Measurements from ENCODE around the gene NCBP2L. TPM values are rescaled to one million over a fixed set of nuclear protein-coding genes. Genes with fewer than 3 reads are reported as not detected.

Gene NCBP2L
- total RNA-seq, 1 donor from 2014 or later: not detected

GRCh38 chrX:107763647-107764046, 13.9 kb upstream of the NCBP2L start:
- no peak overlapping the region for H3K4me3 Mint-ChIP-seq
- peaks cover 3% of the 10 kb centered on the region for H3K27me3 Mint-ChIP-seq
- H3K4me1 Mint-ChIP-seq (ENCODE audit: unreplicated experiment): no peaks in the 10 kb centered on the region
- no peaks in the 10 kb centered on the region for H3K9me3 Mint-ChIP-seq
- DNase-seq (ENCODE audit: extremely low spot score, unreplicated experiment): no peak
- no peaks in the 10 kb centered on the region for H3K36me3 Mint-ChIP-seq
- TF ChIP-seq CTCF (conservative IDR thresholded peaks at IDR 0.05): no peak
- H3K27ac Mint-ChIP-seq: no peak overlapping the region

GRCh38 chrX:107764845-107765608, 12.5 kb upstream of the NCBP2L start:
- DNase-seq (ENCODE audit: extremely low spot score, unreplicated experiment): no peak
- H3K9me3 Mint-ChIP-seq: no peaks in the 10 kb centered on the region
- H3K4me3 Mint-ChIP-seq: no peak overlapping the region
- H3K27ac Mint-ChIP-seq: no peak overlapping the region
- peaks cover 5% of the 10 kb centered on the region for H3K27me3 Mint-ChIP-seq
- no peak for TF ChIP-seq CTCF (conservative IDR thresholded peaks at IDR 0.05)
- no peaks in the 10 kb centered on the region for H3K4me1 Mint-ChIP-seq (ENCODE audit: unreplicated experiment)
- H3K36me3 Mint-ChIP-seq: no peaks in the 10 kb centered on the region

GRCh38 chrX:107766470-107767150, 10.9 kb upstream of the NCBP2L start:
- no peak overlapping the region for H3K4me3 Mint-ChIP-seq
- no peak overlapping the region for H3K27ac Mint-ChIP-seq
- H3K4me1 Mint-ChIP-seq (ENCODE audit: unreplicated experiment): no peaks in the 10 kb centered on the region
- H3K27me3 Mint-ChIP-seq: peaks cover 16% of the 10 kb centered on the region
- no peaks in the 10 kb centered on the region for H3K36me3 Mint-ChIP-seq
- no peak for DNase-seq (ENCODE audit: extremely low spot score, unreplicated experiment)
- H3K9me3 Mint-ChIP-seq: no peaks in the 10 kb centered on the region
- TF ChIP-seq CTCF (conservative IDR thresholded peaks at IDR 0.05): no peak

- H3K4me3 Mint-ChIP-seq: no peak overlapping the region
- H3K36me3 Mint-ChIP-seq: no peaks in the 10 kb centered on the region
- peaks cover 27% of the 10 kb centered on the region for H3K27me3 Mint-ChIP-seq
- H3K4me1 Mint-ChIP-seq (ENCODE audit: unreplicated experiment): no peaks in the 10 kb centered on the region
- H3K27ac Mint-ChIP-seq: no peak overlapping the region
- no peaks in the 10 kb centered on the region for H3K9me3 Mint-ChIP-seq
- no peak for DNase-seq (ENCODE audit: extremely low spot score, unreplicated experiment)
- no peak for TF ChIP-seq CTCF (conservative IDR thresholded peaks at IDR 0.05)
These were observed 9.5 kb upstream of the NCBP2L start for GRCh38 chrX:107768051-107768450.

- no peak for TF ChIP-seq CTCF (conservative IDR thresholded peaks at IDR 0.05)
- Mint-ChIP-seq H3K36me3 (no peaks in the 10 kb centered on the region), H3K27ac (no peak overlapping the region), H3K4me1 (ENCODE audit: unreplicated experiment) (no peaks in the 10 kb centered on the region), H3K4me3 (no peak overlapping the region), H3K27me3 (peaks cover 42% of the 10 kb centered on the region), H3K9me3 (no peaks in the 10 kb centered on the region)
- no peak for DNase-seq (ENCODE audit: extremely low spot score, unreplicated experiment)
These were observed 7.8 kb upstream of the NCBP2L start for GRCh38 chrX:107769581-107770317.
